HEK293 (cell line): ENCODE results near the gene HIVEP2.

Source experiments
- AEBP2 ChIP-seq: fragments of 450-650 bp; formaldehyde crosslinking; IDR thresholded peaks from 2 replicates; pipeline ENCODE4 v1.5.1; 2016; ENCODE audit warnings: missing biosample characterization, missing genetic modification characterization, borderline replicate concordance
- GFI1B ChIP-seq: fragments of 450-650 bp; formaldehyde crosslinking; IDR thresholded peaks from 2 replicates; pipeline ENCODE4 v1.5.1; 2016; ENCODE audit warnings: missing biosample characterization, missing genetic modification characterization
- GLIS1 ChIP-seq: fragments of 450-650 bp; formaldehyde crosslinking; IDR thresholded peaks from 2 replicates; pipeline ENCODE4 v1.5.1; 2016; ENCODE audit warnings: missing biosample characterization, missing genetic modification characterization
- IKZF3 ChIP-seq: fragments of 450-650 bp; IDR thresholded peaks from 2 replicates; pipeline ENCODE4 v1.5.0; 2018; ENCODE audit warnings: missing biosample characterization, mild to moderate bottlenecking, missing genetic modification characterization, moderate library complexity
- KLF17 ChIP-seq: fragments of 450-650 bp; formaldehyde crosslinking; IDR thresholded peaks from 2 replicates; pipeline ENCODE4 v1.5.1; 2016; ENCODE audit warnings: missing biosample characterization, missing genetic modification characterization
- MEIS1 ChIP-seq: sonication (generic); formaldehyde crosslinking; IDR thresholded peaks from 2 replicates; pipeline ENCODE4 v1.8.1; 2022; ENCODE audit warnings: missing genetic modification reagents, mild to moderate bottlenecking, borderline replicate concordance
- OSR2 ChIP-seq: fragments of 450-650 bp; formaldehyde crosslinking; IDR thresholded peaks from 2 replicates; pipeline ENCODE4 v1.5.1; 2016; ENCODE audit warnings: missing biosample characterization, missing genetic modification characterization
- PRDM1 ChIP-seq: fragments of 450-650 bp; formaldehyde crosslinking; IDR thresholded peaks from 2 replicates; pipeline ENCODE4; 2016; ENCODE audit warnings: missing biosample characterization, missing genetic modification characterization
- SCRT2 ChIP-seq: fragments of 450-650 bp; formaldehyde crosslinking; IDR thresholded peaks from 2 replicates; pipeline ENCODE4 v1.5.1; 2016; ENCODE audit warnings: missing biosample characterization, missing genetic modification characterization
- TRIM28 ChIP-seq: IDR thresholded peaks from 2 replicates; pipeline ENCODE4 v1.6.1; 2011; ENCODE audit warnings: low read length, control low read depth, borderline replicate concordance
- ZBTB10 ChIP-seq: fragments of 450-650 bp; formaldehyde crosslinking; IDR thresholded peaks from 2 replicates; pipeline ENCODE4 v1.5.1; 2016; ENCODE audit warnings: missing biosample characterization, missing genetic modification characterization
- ZBTB17 ChIP-seq: fragments of 450-650 bp; formaldehyde crosslinking; IDR thresholded peaks from 2 replicates; pipeline ENCODE4 v1.5.1; 2016; ENCODE audit warnings: missing biosample characterization, missing genetic modification characterization
- ZBTB21 ChIP-seq: fragments of 450-650 bp; formaldehyde crosslinking; IDR thresholded peaks from 2 replicates; pipeline ENCODE4 v1.5.1; 2017; ENCODE audit warnings: missing biosample characterization, missing genetic modification characterization
- ZFP69B ChIP-seq: fragments of 450-650 bp; formaldehyde crosslinking; IDR thresholded peaks from 2 replicates; pipeline ENCODE4 v1.5.1; 2016; ENCODE audit warnings: missing biosample characterization, missing genetic modification characterization
- ZNF10 ChIP-seq: fragments of 450-650 bp; formaldehyde crosslinking; IDR thresholded peaks from 2 replicates; pipeline ENCODE4 v1.5.1; 2017; ENCODE audit warnings: missing biosample characterization, missing genetic modification characterization
- ZNF138 ChIP-seq: fragments of 450-650 bp; formaldehyde crosslinking; IDR thresholded peaks from 2 replicates; pipeline ENCODE4 v1.5.1; 2016; ENCODE audit warnings: missing biosample characterization, missing genetic modification characterization, borderline replicate concordance
- ZNF146 ChIP-seq: fragments of 450-650 bp; formaldehyde crosslinking; IDR thresholded peaks from 2 replicates; pipeline ENCODE4 v1.5.1; 2016; ENCODE audit warnings: missing biosample characterization, missing genetic modification characterization
- ZNF184 ChIP-seq: fragments of 450-650 bp; IDR thresholded peaks from 2 replicates; pipeline ENCODE4 v1.5.1; 2018; ENCODE audit warnings: missing biosample characterization, mild to moderate bottlenecking, missing genetic modification characterization
- ZNF324 ChIP-seq: fragments of 450-650 bp; formaldehyde crosslinking; IDR thresholded peaks from 2 replicates; pipeline ENCODE4 v1.5.1; 2016; ENCODE audit warnings: missing biosample characterization, missing genetic modification characterization
- ZNF391 ChIP-seq: fragments of 450-650 bp; formaldehyde crosslinking; IDR thresholded peaks from 2 replicates; pipeline ENCODE4 v1.5.1; 2016; ENCODE audit warnings: low read depth, missing biosample characterization, missing genetic modification characterization, borderline replicate concordance
- ZNF510 ChIP-seq: fragments of 450-650 bp; formaldehyde crosslinking; IDR thresholded peaks from 2 replicates; pipeline ENCODE4 v1.5.1; 2018; ENCODE audit warnings: mild to moderate bottlenecking, missing genetic modification characterization, missing biosample characterization; ENCODE audit not compliant: insufficient replicate concordance
- ZNF580 ChIP-seq: fragments of 450-650 bp; formaldehyde crosslinking; IDR thresholded peaks from 2 replicates; pipeline ENCODE4 v1.5.1; 2016; ENCODE audit warnings: missing biosample characterization, missing genetic modification characterization
- ZNF629 ChIP-seq: fragments of 450-650 bp; formaldehyde crosslinking; IDR thresholded peaks from 2 replicates; pipeline ENCODE4 v1.5.1; 2017; ENCODE audit warnings: missing biosample characterization, missing genetic modification characterization
- ZNF639 ChIP-seq: fragments of 450-650 bp; formaldehyde crosslinking; IDR thresholded peaks from 2 replicates; pipeline ENCODE4 v1.5.1; 2016; ENCODE audit warnings: missing biosample characterization, missing genetic modification characterization
- ZNF660 ChIP-seq: fragments of 450-650 bp; IDR thresholded peaks from 2 replicates; pipeline ENCODE4 v1.5.1; 2018; ENCODE audit warnings: missing biosample characterization, mild to moderate bottlenecking, missing genetic modification characterization
- ZNF843 ChIP-seq: fragments of 450-650 bp; formaldehyde crosslinking; IDR thresholded peaks from 2 replicates; pipeline ENCODE4 v1.5.1; 2016; ENCODE audit warnings: missing biosample characterization, missing genetic modification characterization
- ZSCAN18 ChIP-seq: fragments of 450-650 bp; formaldehyde crosslinking; IDR thresholded peaks from 2 replicates; pipeline ENCODE4 v1.5.1; 2016; ENCODE audit warnings: missing biosample characterization, missing genetic modification characterization
- ZSCAN4 ChIP-seq: fragments of 450-650 bp; formaldehyde crosslinking; IDR thresholded peaks from 2 replicates; pipeline ENCODE4 v1.5.1; 2017; ENCODE audit warnings: missing biosample characterization, missing genetic modification characterization

Gene HIVEP2

GRCh38 chr6:142885182-142885867, 59.7 kb downstream of the HIVEP2 start (continued):
- no peak; the same call in 1 of the 2 replicates for TF ChIP-seq ZBTB10 (tag by site-specific recombination)
- TF ChIP-seq ZSCAN18 (tag by site-specific recombination), result 0 out of 2 replicates have a peak, but pooled peaks have one; percentile 49
- TF ChIP-seq KLF17, result peak; percentile 90; the same call in 1 of the 2 replicates
- TF ChIP-seq GLIS1 (tag by site-specific recombination), result peak; percentile 39; the same call in 1 of the 2 replicates
- TF ChIP-seq ZNF843 (tag by site-specific recombination), result peak; percentile 80
- peak; percentile 98 for TF ChIP-seq TRIM28
- TF ChIP-seq OSR2 (tag by site-specific recombination), result peak; percentile 94
- no peak for TF ChIP-seq ZNF138 (tag by site-specific recombination)
- peak; percentile 97 for TF ChIP-seq ZNF639 (tag by site-specific recombination)
- peak; percentile 89; the same call in 1 of the 2 replicates for TF ChIP-seq MEIS1 (CRISPR knock-in tag)
- peak; percentile 91; the same call in 1 of the 2 replicates for TF ChIP-seq ZNF580 (tag by site-specific recombination)
- peak; percentile 82; the same call in 1 of the 2 replicates for TF ChIP-seq PRDM1
- TF ChIP-seq SCRT2, result peak; percentile 89
- peak; percentile 80 for TF ChIP-seq ZFP69B (tag by site-specific recombination)
- peak; percentile 99 for TF ChIP-seq ZNF629
- TF ChIP-seq ZBTB21, result peak; percentile 96
- TF ChIP-seq ZNF324 (tag by site-specific recombination), result peak; percentile 83
- TF ChIP-seq AEBP2 (tag by site-specific recombination), result no peak
- no peak for TF ChIP-seq ZNF146 (tag by site-specific recombination)
- peak; percentile 41; the same call in 1 of the 2 replicates for TF ChIP-seq GFI1B (tag by site-specific recombination)
- peak; percentile 81 for TF ChIP-seq IKZF3 (tag by site-specific recombination)
- TF ChIP-seq ZBTB17, result peak; percentile 97
- peak; percentile 95 for TF ChIP-seq ZNF660 (tag by site-specific recombination)
- peak; percentile 88; the same call in 1 of the 2 replicates for TF ChIP-seq ZNF391 (tag by site-specific recombination)
- TF ChIP-seq ZNF10 (tag by site-specific recombination), result peak; percentile 82
- peak; percentile 66; the same call in 1 of the 2 replicates for TF ChIP-seq ZNF184 (tag by site-specific recombination)
- TF ChIP-seq ZSCAN4, result 0 out of 2 replicates have a peak, but pooled peaks have one; percentile 28
- peak; percentile 14 for TF ChIP-seq ZNF510 (tag by site-specific recombination)
- TF ChIP-seq, all 188 proteins: peak for 69
